Panc1 (cell line): Measurements from ENCODE around the gene HOXD13. TPM values are rescaled to one million over a fixed set of nuclear protein-coding genes. Genes with fewer than 3 reads are reported as not detected.

Experiments used
- ATAC-seq: fragments of 200-7000 bp; cut with Tn5 transposase; 2 replicates; pipeline ENCODE4 v1.9.1; 2020; ENCODE audit warnings: mild to moderate bottlenecking, moderate library complexity
- BruUV-seq: library from RNA; stranded (reverse); fragments of 400-500 nt; replicated peaks from 2 replicates; lab custom pipeline; 2021; lab: Mats Ljungman, UMichigan
- CTCF ChIA-PET: fragments of 300-600 bp; sonication (Branson Sonifier 250); formaldehyde crosslinking; loops from one replicate; lab custom pipeline; 2022; ENCODE audit warnings: antibody characterized with exemption; lab: Charles Lee
- POLR2A ChIA-PET: fragments of 300-600 bp; sonication (Branson Sonifier 250); formaldehyde crosslinking; loops from one replicate; lab custom pipeline; 2022; ENCODE audit warnings: antibody characterized with exemption; lab: Charles Lee
- DNase-seq: peaks from one replicate; pipeline ENCODE4 v3.0.0-alpha.2; 2010; ENCODE audit warnings: low read depth, low spot score
- H3K27ac ChIP-seq: 2 replicates; pipeline ENCODE4 v1.5.1; 2011; ENCODE audit warnings: mild to moderate bottlenecking, low read length, inconsistent platforms
- H3K27me3 ChIP-seq: fragments of 200-500 bp; sonication (Bioruptor generic); 2 replicates; pipeline ENCODE4 v1.6.0; 2014; ENCODE audit warnings: low read length, inconsistent platforms; ENCODE audit not compliant: control insufficient read depth, insufficient read depth
- H3K36me3 ChIP-seq: fragments of 200-500 bp; sonication (Bioruptor generic); 2 replicates; pipeline ENCODE4 v1.5.1; 2014; ENCODE audit warnings: inconsistent platforms, mild to moderate bottlenecking, low read length, moderate library complexity; ENCODE audit not compliant: control insufficient read depth, insufficient read depth
- H3K4me1 ChIP-seq: 2 replicates; pipeline ENCODE4 v1.5.1; 2011; ENCODE audit warnings: inconsistent platforms, mild to moderate bottlenecking, low read length, moderate library complexity; ENCODE audit not compliant: control insufficient read depth, insufficient read depth
- H3K4me3 ChIP-seq, 2 experiments: 2 replicates each; pipeline ENCODE4 v1.5.1; 2011 to 2012; ENCODE audit warnings: low read depth in 2 of 2, low read length in 2 of 2, mild to moderate bottlenecking in 2 of 2, inconsistent platforms in 1 of 2, moderate library complexity in 1 of 2
- H3K9me3 ChIP-seq: fragments of 200-500 bp; sonication (Bioruptor generic); 2 replicates; pipeline ENCODE4 v1.5.1; 2014; ENCODE audit warnings: low read depth, mild to moderate bottlenecking, inconsistent platforms, low read length, moderate library complexity; ENCODE audit not compliant: control insufficient read depth, insufficient read depth
- POLR2AphosphoS5 ChIP-seq: IDR thresholded peaks from 2 replicates; pipeline ENCODE4 v1.6.1; 2012; ENCODE audit warnings: mild to moderate bottlenecking, low read depth, low read length, moderate library complexity
- SIN3A ChIP-seq: IDR thresholded peaks from 2 replicates; pipeline ENCODE4 v1.6.1; 2012; ENCODE audit warnings: low read depth, mild to moderate bottlenecking, low read length, moderate library complexity, borderline replicate concordance; ENCODE audit not compliant: insufficient read depth
- TCF7L2 ChIP-seq: IDR thresholded peaks from 2 replicates; pipeline ENCODE4 v1.6.1; 2011; ENCODE audit warnings: mild to moderate bottlenecking, low read depth, low read length, inconsistent platforms
- in situ Hi-C: cut with HindIII; loops from 2 replicates; pipeline ENCODE4 v1.10.0; 2016; ENCODE audit warnings: low sequenced_read_pairs, low pct_unique_long_range_greater_than_20kb
- intact Hi-C: fragments of 100-400 bp; cut with micrococcal nuclease; formaldehyde crosslinking; loops from one replicate; pipeline ENCODE4 v1.10.0; 2022; ENCODE audit not compliant: unreplicated experiment
- total RNA-seq: library from RNA; stranded (reverse); gene quantifications from one replicate; pipeline ENCODE4 v1.2.1, GENCODE V29; 2021; ENCODE audit not compliant: unreplicated experiment
- TF ChIP-seq, protein P1 (sequence below), 2 experiments: IDR thresholded peaks; 2 replicates each; pipeline ENCODE4 v1.6.1; 2011 to 2012; ENCODE audit warnings: low read depth in 2 of 2, control low read depth in 1 of 2, low read length in 1 of 2, mild to moderate bottlenecking in 1 of 2, moderate library complexity in 1 of 2; ENCODE audit not compliant: insufficient read depth in 1 of 2
- TF ChIP-seq, protein P2 (sequence below): fragments of 450-650 bp; IDR thresholded peaks from 2 replicates; pipeline ENCODE4 v1.5.1; 2017; ENCODE audit warnings: mild to moderate bottlenecking

The HOXD13 gene
- total RNA-seq, 1 experiment from 2014 or later: not detected

DNA sequence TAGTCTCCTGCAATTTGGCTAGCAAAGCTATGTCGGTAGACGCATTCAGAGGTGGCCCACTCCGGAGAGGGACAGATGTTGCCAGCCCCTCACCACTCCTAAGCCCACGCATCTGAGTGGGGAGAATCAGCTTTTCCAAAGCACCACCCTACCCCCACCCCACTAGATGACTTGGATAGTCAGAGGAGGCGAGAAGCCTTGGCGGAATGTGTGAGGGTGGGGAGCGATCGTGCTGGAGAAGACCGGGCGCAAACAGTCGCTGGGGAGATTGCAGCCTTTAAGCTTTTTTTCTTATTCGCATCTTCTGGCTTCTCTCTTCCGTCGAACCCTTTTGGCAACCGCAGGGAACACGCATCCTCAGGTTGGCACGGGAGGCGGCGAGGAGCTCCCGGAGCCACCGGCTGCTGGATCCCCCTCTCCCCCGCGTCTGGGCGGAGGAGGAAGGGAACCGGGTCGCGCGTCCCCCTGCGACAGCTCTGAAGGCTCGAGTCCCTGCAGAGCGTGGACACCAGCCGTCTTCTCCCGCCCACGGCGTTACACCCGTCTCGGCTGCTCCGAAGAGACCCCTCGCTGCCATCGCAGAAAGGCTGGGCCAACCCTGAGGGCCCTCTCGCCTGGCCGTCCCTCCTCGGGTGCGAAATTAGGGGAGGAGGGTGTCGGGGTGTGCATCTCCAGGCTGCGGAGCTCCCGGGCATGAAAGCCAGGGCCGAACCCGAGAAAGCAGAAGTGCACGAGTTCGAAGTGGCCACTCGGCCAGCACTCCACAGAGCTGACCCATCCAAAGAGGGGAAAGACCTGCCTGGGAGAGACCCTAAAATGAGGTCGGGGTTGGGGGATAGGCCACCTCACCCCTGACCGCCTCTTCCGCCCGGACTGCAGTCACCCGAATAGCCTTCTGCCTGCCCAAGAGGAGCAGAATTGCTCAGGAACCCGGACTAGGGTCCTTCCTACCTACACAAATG is 20.9 kb upstream of the HOXD13 start:
- Histone ChIP-seq H3K4me3 (no peak overlapping the region), H3K27ac (no peak overlapping the region), H3K36me3 (no peaks in the 10 kb centered on the region), H3K4me1 (no peaks in the 10 kb centered on the region), H3K9me3 (no peaks in the 10 kb centered on the region), H3K27me3 (peaks cover 4% of the 10 kb centered on the region; the same call in 1 of the 2 replicates)
- DNase-seq (no peak), ATAC-seq (no peak)
- TF ChIP-seq, protein P1, sequence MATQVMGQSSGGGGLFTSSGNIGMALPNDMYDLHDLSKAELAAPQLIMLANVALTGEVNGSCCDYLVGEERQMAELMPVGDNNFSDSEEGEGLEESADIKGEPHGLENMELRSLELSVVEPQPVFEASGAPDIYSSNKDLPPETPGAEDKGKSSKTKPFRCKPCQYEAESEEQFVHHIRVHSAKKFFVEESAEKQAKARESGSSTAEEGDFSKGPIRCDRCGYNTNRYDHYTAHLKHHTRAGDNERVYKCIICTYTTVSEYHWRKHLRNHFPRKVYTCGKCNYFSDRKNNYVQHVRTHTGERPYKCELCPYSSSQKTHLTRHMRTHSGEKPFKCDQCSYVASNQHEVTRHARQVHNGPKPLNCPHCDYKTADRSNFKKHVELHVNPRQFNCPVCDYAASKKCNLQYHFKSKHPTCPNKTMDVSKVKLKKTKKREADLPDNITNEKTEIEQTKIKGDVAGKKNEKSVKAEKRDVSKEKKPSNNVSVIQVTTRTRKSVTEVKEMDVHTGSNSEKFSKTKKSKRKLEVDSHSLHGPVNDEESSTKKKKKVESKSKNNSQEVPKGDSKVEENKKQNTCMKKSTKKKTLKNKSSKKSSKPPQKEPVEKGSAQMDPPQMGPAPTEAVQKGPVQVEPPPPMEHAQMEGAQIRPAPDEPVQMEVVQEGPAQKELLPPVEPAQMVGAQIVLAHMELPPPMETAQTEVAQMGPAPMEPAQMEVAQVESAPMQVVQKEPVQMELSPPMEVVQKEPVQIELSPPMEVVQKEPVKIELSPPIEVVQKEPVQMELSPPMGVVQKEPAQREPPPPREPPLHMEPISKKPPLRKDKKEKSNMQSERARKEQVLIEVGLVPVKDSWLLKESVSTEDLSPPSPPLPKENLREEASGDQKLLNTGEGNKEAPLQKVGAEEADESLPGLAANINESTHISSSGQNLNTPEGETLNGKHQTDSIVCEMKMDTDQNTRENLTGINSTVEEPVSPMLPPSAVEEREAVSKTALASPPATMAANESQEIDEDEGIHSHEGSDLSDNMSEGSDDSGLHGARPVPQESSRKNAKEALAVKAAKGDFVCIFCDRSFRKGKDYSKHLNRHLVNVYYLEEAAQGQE (IDR thresholded peaks at IDR 0.05; ENCODE audit: insufficient read depth in 1 of 2, low read depth in 2 of 2, low read length in 1 of 2): no peak
- TF ChIP-seq, protein P2, sequence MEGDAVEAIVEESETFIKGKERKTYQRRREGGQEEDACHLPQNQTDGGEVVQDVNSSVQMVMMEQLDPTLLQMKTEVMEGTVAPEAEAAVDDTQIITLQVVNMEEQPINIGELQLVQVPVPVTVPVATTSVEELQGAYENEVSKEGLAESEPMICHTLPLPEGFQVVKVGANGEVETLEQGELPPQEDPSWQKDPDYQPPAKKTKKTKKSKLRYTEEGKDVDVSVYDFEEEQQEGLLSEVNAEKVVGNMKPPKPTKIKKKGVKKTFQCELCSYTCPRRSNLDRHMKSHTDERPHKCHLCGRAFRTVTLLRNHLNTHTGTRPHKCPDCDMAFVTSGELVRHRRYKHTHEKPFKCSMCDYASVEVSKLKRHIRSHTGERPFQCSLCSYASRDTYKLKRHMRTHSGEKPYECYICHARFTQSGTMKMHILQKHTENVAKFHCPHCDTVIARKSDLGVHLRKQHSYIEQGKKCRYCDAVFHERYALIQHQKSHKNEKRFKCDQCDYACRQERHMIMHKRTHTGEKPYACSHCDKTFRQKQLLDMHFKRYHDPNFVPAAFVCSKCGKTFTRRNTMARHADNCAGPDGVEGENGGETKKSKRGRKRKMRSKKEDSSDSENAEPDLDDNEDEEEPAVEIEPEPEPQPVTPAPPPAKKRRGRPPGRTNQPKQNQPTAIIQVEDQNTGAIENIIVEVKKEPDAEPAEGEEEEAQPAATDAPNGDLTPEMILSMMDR: no peak
- TF ChIP-seq SIN3A (no peak), POLR2AphosphoS5 (no peak), TCF7L2 (no peak)
- intact Hi-C loops: no loop called here
- ChIA-PET POLR2A (no interaction called here), CTCF (no interaction called here)
- no TSS peak for BruUV-seq
- in situ Hi-C loops: no loop called here

DNA sequence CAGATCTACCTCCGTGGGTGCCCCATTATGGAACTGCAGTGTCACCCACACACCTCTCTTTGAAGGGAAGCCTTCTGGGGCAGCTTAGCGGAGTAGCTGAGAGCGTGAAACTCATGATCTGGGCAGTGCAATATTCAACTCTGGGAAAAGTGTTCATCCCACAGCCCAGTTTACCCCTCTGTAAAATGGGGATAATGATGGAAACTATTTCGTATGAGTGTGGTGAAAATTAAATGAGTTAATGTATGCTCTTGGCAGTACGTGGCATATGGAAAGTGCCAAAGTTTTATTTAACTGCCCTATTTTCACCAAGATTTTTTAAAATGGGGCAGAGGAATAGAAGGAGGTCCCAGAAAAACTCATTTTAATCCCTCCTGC is 20.2 kb upstream of the HOXD13 start:
- no peak for DNase-seq
- Histone ChIP-seq H3K4me3 (no peak overlapping the region), H3K4me1 (no peaks in the 10 kb centered on the region), H3K27me3 (peaks cover 7% of the 10 kb centered on the region), H3K27ac (no peak overlapping the region), H3K36me3 (no peaks in the 10 kb centered on the region), H3K9me3 (no peaks in the 10 kb centered on the region)
- TF ChIP-seq, protein P2: no peak
- TF ChIP-seq SIN3A: no peak
- no peak for TF ChIP-seq TCF7L2
- TF ChIP-seq POLR2AphosphoS5: no peak
- TF ChIP-seq, protein P1 (IDR thresholded peaks at IDR 0.05; ENCODE audit: insufficient read depth in 1 of 2, low read depth in 2 of 2, low read length in 1 of 2): no peak
- POLR2A ChIA-PET: no interaction called here
- intact Hi-C loops: no loop called here
- in situ Hi-C loops: no loop called here
- no TSS peak for BruUV-seq
- ATAC-seq: no peak
- CTCF ChIA-PET: no interaction called here
